ENCODE data around the gene COPG2. TPM values are rescaled to one million over a fixed set of nuclear protein-coding genes. Genes with fewer than 3 reads are reported as not detected.
"Not testable (repeated sequence)": the region's sequence is repeated elsewhere in the genome, so short reads cannot be mapped to it uniquely, and the experiment has no call there.

COPG2 gene
- 45.7 and 64.3 TPM in 2 replicates for total RNA-seq (2014; rRNA removed; shearing (Covaris generic))

- H3K27me3 ChIP-seq (ENCODE audit: control insufficient read depth, insufficient read depth, low read length), result peaks cover 2% of the 10 kb centered on the region; the same call in 1 of the 2 replicates
- peak; percentile 99 for DNase-seq
- H3K36me3 ChIP-seq (replicated peaks; ENCODE audit: control insufficient read depth, insufficient read depth, low read length), result no peaks in the 10 kb centered on the region
These were observed at the start of gene COPG2 for GRCh38 chr7:130668258-130669084. TSS of gene COPG2 (minus strand) at chr7:130668748. CDS start at chr7:130668668, 80 bp downstream.

GRCh38 chr7:130712416-130712815, 43.9 kb upstream of the COPG2 start:
- no peak for DNase-seq
- Histone ChIP-seq H3K36me3 (replicated peaks; ENCODE audit: control insufficient read depth, insufficient read depth, low read length) (no peaks in the 10 kb centered on the region), H3K4me3 (ENCODE audit: insufficient read depth, low read depth, low read length) (no peak overlapping the region), H3K27me3 (ENCODE audit: control insufficient read depth, insufficient read depth, low read length) (no peaks in the 10 kb centered on the region)

More at GRCh38 chr7:130668258-130669084, at the start of gene COPG2:
- H3K4me3 ChIP-seq (ENCODE audit: insufficient read depth, low read depth, low read length), result peak within 1 kb of the TSS; percentile 82

GRCh38 chr7:130708766-130709165, 40.2 kb upstream of the COPG2 start:
- no peaks in the 10 kb centered on the region for H3K36me3 ChIP-seq (replicated peaks; ENCODE audit: control insufficient read depth, insufficient read depth, low read length)
- no peak overlapping the region for H3K4me3 ChIP-seq (ENCODE audit: insufficient read depth, low read depth, low read length)
- no peaks in the 10 kb centered on the region for H3K27me3 ChIP-seq (ENCODE audit: control insufficient read depth, insufficient read depth, low read length)
- DNase-seq, result no peak

- Histone ChIP-seq H3K4me3 (ENCODE audit: insufficient read depth, low read depth, low read length) (no peak overlapping the region), H3K27me3 (ENCODE audit: control insufficient read depth, insufficient read depth, low read length) (no peaks in the 10 kb centered on the region), H3K36me3 (replicated peaks; ENCODE audit: control insufficient read depth, insufficient read depth, low read length) (no peaks in the 10 kb centered on the region)
- DNase-seq, result no peak
These were observed 39.5 kb upstream of the COPG2 start for GRCh38 chr7:130708001-130708400.

- no peak for DNase-seq
- no peaks in the 10 kb centered on the region for H3K27me3 ChIP-seq (ENCODE audit: control insufficient read depth, insufficient read depth, low read length)
- H3K36me3 ChIP-seq (replicated peaks; ENCODE audit: control insufficient read depth, insufficient read depth, low read length), result no peaks in the 10 kb centered on the region
- no peak overlapping the region for H3K4me3 ChIP-seq (ENCODE audit: insufficient read depth, low read depth, low read length)
These were observed 35.3 kb upstream of the COPG2 start for GRCh38 chr7:130703851-130704250.

- Histone ChIP-seq H3K36me3 (replicated peaks; ENCODE audit: control insufficient read depth, insufficient read depth, low read length) (no peaks in the 10 kb centered on the region), H3K27me3 (ENCODE audit: control insufficient read depth, insufficient read depth, low read length) (no peaks in the 10 kb centered on the region), H3K4me3 (ENCODE audit: insufficient read depth, low read depth, low read length) (no peak overlapping the region)
- DNase-seq, result no peak
These were observed 33.1 kb upstream of the COPG2 start for GRCh38 chr7:130701650-130702049.

GRCh38 chr7:130700760-130701159, 32.2 kb upstream of the COPG2 start:
- Histone ChIP-seq H3K36me3 (replicated peaks; ENCODE audit: control insufficient read depth, insufficient read depth, low read length) (no peaks in the 10 kb centered on the region), H3K27me3 (ENCODE audit: control insufficient read depth, insufficient read depth, low read length) (no peaks in the 10 kb centered on the region), H3K4me3 (ENCODE audit: insufficient read depth, low read depth, low read length) (no peak overlapping the region)
- no peak for DNase-seq

GRCh38 chr7:130699686-130700085, 31.1 kb upstream of the COPG2 start:
- H3K36me3 ChIP-seq (replicated peaks; ENCODE audit: control insufficient read depth, insufficient read depth, low read length), result no peaks in the 10 kb centered on the region
- DNase-seq, result no peak

GRCh38 chr7:130697820-130698219, 29.3 kb upstream of the COPG2 start:
- no peak overlapping the region for H3K4me3 ChIP-seq (ENCODE audit: insufficient read depth, low read depth, low read length)
- H3K36me3 ChIP-seq (replicated peaks; ENCODE audit: control insufficient read depth, insufficient read depth, low read length), result no peaks in the 10 kb centered on the region
- no peaks in the 10 kb centered on the region for H3K27me3 ChIP-seq (ENCODE audit: control insufficient read depth, insufficient read depth, low read length)
- no peak for DNase-seq

More at GRCh38 chr7:130699686-130700085, 31.1 kb upstream of the COPG2 start:
- Histone ChIP-seq H3K27me3 (ENCODE audit: control insufficient read depth, insufficient read depth, low read length) (no peaks in the 10 kb centered on the region), H3K4me3 (ENCODE audit: insufficient read depth, low read depth, low read length) (no peak overlapping the region)

- Histone ChIP-seq H3K27me3 (ENCODE audit: control insufficient read depth, insufficient read depth, low read length) (no peaks in the 10 kb centered on the region), H3K36me3 (replicated peaks; ENCODE audit: control insufficient read depth, insufficient read depth, low read length) (no peaks in the 10 kb centered on the region), H3K4me3 (ENCODE audit: insufficient read depth, low read depth, low read length) (no peak overlapping the region)
- peak; percentile 38 for DNase-seq
These were observed 27.3 kb upstream of the COPG2 start for GRCh38 chr7:130695840-130696239.

- H3K36me3 ChIP-seq (replicated peaks; ENCODE audit: control insufficient read depth, insufficient read depth, low read length); H3K27me3 ChIP-seq (ENCODE audit: control insufficient read depth, insufficient read depth, low read length); DNase-seq; H3K4me3 ChIP-seq (ENCODE audit: insufficient read depth, low read depth, low read length): not testable (repeated sequence)
These were observed 23.8 kb upstream of the COPG2 start for GRCh38 chr7:130692396-130692795.

GRCh38 chr7:130689683-130690082, 21.1 kb upstream of the COPG2 start:
- Histone ChIP-seq H3K4me3 (ENCODE audit: insufficient read depth, low read depth, low read length) (no peak overlapping the region), H3K27me3 (ENCODE audit: control insufficient read depth, insufficient read depth, low read length) (no peaks in the 10 kb centered on the region), H3K36me3 (replicated peaks; ENCODE audit: control insufficient read depth, insufficient read depth, low read length) (no peaks in the 10 kb centered on the region)
- no peak for DNase-seq

GRCh38 chr7:130683026-130683425, 14.5 kb upstream of the COPG2 start:
- Histone ChIP-seq H3K36me3 (replicated peaks; ENCODE audit: control insufficient read depth, insufficient read depth, low read length) (no peaks in the 10 kb centered on the region), H3K27me3 (ENCODE audit: control insufficient read depth, insufficient read depth, low read length) (no peaks in the 10 kb centered on the region), H3K4me3 (ENCODE audit: insufficient read depth, low read depth, low read length) (no peak overlapping the region)
- DNase-seq, result no peak

- DNase-seq, result no peak
- no peaks in the 10 kb centered on the region for H3K36me3 ChIP-seq (replicated peaks; ENCODE audit: control insufficient read depth, insufficient read depth, low read length)
- H3K27me3 ChIP-seq (ENCODE audit: control insufficient read depth, insufficient read depth, low read length), result no peaks in the 10 kb centered on the region; the same call in 1 of the 2 replicates
- H3K4me3 ChIP-seq (ENCODE audit: insufficient read depth, low read depth, low read length), result no peak overlapping the region
These were observed 5.9 kb upstream of the COPG2 start for GRCh38 chr7:130674456-130674855.

GRCh38 chr7:130673066-130673465, 4.5 kb upstream of the COPG2 start:
- DNase-seq, result no peak
- H3K27me3 ChIP-seq (ENCODE audit: control insufficient read depth, insufficient read depth, low read length), result peaks cover 2% of the 10 kb centered on the region; the same call in 1 of the 2 replicates
- no peaks in the 10 kb centered on the region for H3K36me3 ChIP-seq (replicated peaks; ENCODE audit: control insufficient read depth, insufficient read depth, low read length)
- H3K4me3 ChIP-seq (ENCODE audit: insufficient read depth, low read depth, low read length), result no peak overlapping the region

Data from H7 (cell line).